ENCODE data around the gene DPH7.

The DPH7 gene

DNA sequence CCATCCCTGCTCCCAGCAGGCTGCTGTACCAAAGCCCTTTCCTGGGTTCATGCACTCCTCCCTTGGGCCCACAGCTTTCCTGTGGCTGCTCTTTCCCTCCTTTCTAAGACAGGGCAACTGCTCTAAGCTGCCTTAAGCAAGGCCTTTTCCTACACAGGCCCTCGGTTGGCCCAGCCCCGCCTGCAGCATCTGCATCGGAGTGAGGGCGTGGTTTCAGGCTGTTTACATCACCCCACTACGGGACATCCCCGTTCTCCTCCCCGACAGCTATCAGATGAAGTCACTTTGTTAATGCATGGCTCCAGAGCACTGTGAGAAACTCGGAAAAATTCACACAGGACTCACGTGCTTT, 3.4 kb downstream of the DPH7 start:
- Histone ChIP-seq H3K9me3 (ENCODE audit: insufficient read depth, low read length, severe bottlenecking) (no peaks in the 10 kb centered on the region), H3K9ac (ENCODE audit: low read depth, low read length) (no peak overlapping the region), H3K4me2 (ENCODE audit: insufficient read depth, low read length) (peak overlapping the region; percentile 22; the same call in 1 of the 2 replicates), H3K79me2 (ENCODE audit: insufficient read depth, low read length) (peaks cover 47% of the 10 kb centered on the region), H3K27ac (ENCODE audit: low read length) (no peak overlapping the region), H3K36me3 (ENCODE audit: insufficient read depth, low read length) (peaks cover 52% of the 10 kb centered on the region), H4K20me1 (ENCODE audit: insufficient read depth, low read length) (peaks cover 30% of the 10 kb centered on the region; the same call in 1 of the 2 replicates), H3K4me3 (ENCODE audit: low read depth in 1 of 2, low read length in 2 of 2) (no peak overlapping the region), H2AFZ (ENCODE audit: low read depth, low read length) (no peak overlapping the region), H3K4me1 (ENCODE audit: insufficient read depth, low read length) (peaks cover 33% of the 10 kb centered on the region), H3K27me3 (ENCODE audit: insufficient read depth, low read length, poor library complexity) (no peaks in the 10 kb centered on the region)
- DNase-seq, result no peak
- no peak for TF ChIP-seq EZH2 (IDR thresholded peaks at IDR 0.05; ENCODE audit: borderline replicate concordance, low read depth, low read length, severe bottlenecking)
- TF ChIP-seq, protein P1, sequence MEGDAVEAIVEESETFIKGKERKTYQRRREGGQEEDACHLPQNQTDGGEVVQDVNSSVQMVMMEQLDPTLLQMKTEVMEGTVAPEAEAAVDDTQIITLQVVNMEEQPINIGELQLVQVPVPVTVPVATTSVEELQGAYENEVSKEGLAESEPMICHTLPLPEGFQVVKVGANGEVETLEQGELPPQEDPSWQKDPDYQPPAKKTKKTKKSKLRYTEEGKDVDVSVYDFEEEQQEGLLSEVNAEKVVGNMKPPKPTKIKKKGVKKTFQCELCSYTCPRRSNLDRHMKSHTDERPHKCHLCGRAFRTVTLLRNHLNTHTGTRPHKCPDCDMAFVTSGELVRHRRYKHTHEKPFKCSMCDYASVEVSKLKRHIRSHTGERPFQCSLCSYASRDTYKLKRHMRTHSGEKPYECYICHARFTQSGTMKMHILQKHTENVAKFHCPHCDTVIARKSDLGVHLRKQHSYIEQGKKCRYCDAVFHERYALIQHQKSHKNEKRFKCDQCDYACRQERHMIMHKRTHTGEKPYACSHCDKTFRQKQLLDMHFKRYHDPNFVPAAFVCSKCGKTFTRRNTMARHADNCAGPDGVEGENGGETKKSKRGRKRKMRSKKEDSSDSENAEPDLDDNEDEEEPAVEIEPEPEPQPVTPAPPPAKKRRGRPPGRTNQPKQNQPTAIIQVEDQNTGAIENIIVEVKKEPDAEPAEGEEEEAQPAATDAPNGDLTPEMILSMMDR (IDR thresholded peaks at IDR 0.05; ENCODE audit: borderline replicate concordance, extremely low read depth, low read length, poor library complexity, severe bottlenecking), result no peak
- no peak for ATAC-seq (ENCODE audit: insufficient read depth, low read depth)

DNA sequence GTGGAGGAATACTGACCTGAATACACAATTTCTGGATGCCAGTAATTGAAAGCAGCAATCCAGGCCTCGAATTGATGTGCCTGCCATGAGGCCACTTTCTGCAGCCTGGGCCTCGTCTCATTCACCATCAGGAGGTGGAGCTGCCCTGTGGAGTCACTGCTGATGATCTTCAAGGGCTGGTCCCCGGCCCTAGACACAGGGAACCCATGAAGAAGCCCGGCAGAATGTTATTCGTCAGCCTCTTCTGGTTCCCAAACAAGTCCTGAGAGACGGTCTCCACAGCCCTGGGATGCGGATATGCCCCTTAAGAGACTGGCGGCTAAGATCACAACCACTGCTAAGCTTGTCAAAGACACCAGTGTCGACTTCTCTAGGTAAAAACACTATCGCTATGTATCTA, 4.5 kb downstream of the DPH7 start:
- Histone ChIP-seq H3K79me2 (ENCODE audit: insufficient read depth, low read length) (peaks cover 49% of the 10 kb centered on the region), H4K20me1 (ENCODE audit: insufficient read depth, low read length) (peaks cover 35% of the 10 kb centered on the region; the same call in 1 of the 2 replicates), H3K4me3 (ENCODE audit: low read depth in 1 of 2, low read length in 2 of 2) (no peak overlapping the region), H3K4me2 (ENCODE audit: insufficient read depth, low read length) (no peak overlapping the region), H3K36me3 (ENCODE audit: insufficient read depth, low read length) (peaks cover 52% of the 10 kb centered on the region), H3K4me1 (ENCODE audit: insufficient read depth, low read length) (peaks cover 30% of the 10 kb centered on the region), H2AFZ (ENCODE audit: low read depth, low read length) (no peak overlapping the region), H3K27ac (ENCODE audit: low read length) (no peak overlapping the region), H3K9ac (ENCODE audit: low read depth, low read length) (no peak overlapping the region), H3K27me3 (ENCODE audit: insufficient read depth, low read length, poor library complexity) (no peaks in the 10 kb centered on the region), H3K9me3 (ENCODE audit: insufficient read depth, low read length, severe bottlenecking) (no peaks in the 10 kb centered on the region)
- ATAC-seq (ENCODE audit: insufficient read depth, low read depth) (no peak), DNase-seq (no peak)
- no peak for TF ChIP-seq EZH2 (IDR thresholded peaks at IDR 0.05; ENCODE audit: borderline replicate concordance, low read depth, low read length, severe bottlenecking)
- TF ChIP-seq, protein P1 (IDR thresholded peaks at IDR 0.05; ENCODE audit: borderline replicate concordance, extremely low read depth, low read length, poor library complexity, severe bottlenecking), result no peak

DNA sequence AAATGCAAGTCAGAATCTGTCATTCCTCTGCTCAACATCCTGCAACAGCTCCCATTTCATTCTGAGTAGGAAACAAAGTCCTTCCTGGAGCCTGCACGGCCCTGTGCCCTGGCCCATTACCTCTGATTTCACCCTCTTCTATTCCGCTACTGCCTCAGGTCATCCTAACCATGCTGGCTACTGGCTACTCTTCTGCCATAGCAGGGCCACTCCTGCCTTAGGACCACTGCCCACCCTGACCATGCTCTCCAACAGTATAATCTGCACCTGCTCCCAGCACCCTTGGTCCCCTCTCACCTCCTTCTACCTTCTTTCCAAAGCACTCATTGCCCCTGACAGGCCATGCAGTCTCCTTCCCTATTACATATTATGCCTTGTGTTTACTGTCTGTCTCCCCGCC, 8.2 kb downstream of the DPH7 start:
- Histone ChIP-seq H3K79me2 (ENCODE audit: insufficient read depth, low read length) (peaks cover 18% of the 10 kb centered on the region), H2AFZ (ENCODE audit: low read depth, low read length) (no peak overlapping the region), H3K4me3 (ENCODE audit: low read depth in 1 of 2, low read length in 2 of 2) (no peak overlapping the region), H3K27me3 (ENCODE audit: insufficient read depth, low read length, poor library complexity) (no peaks in the 10 kb centered on the region), H3K36me3 (ENCODE audit: insufficient read depth, low read length) (peaks cover 40% of the 10 kb centered on the region), H3K27ac (ENCODE audit: low read length) (no peak overlapping the region), H3K4me1 (ENCODE audit: insufficient read depth, low read length) (0 out of 2 replicates have a peak, but pooled peaks cover 2% of the 10 kb centered on the region), H3K4me2 (ENCODE audit: insufficient read depth, low read length) (no peak overlapping the region), H3K9me3 (ENCODE audit: insufficient read depth, low read length, severe bottlenecking) (no peaks in the 10 kb centered on the region), H4K20me1 (ENCODE audit: insufficient read depth, low read length) (peaks cover 23% of the 10 kb centered on the region; the same call in 1 of the 2 replicates), H3K9ac (ENCODE audit: low read depth, low read length) (no peak overlapping the region)
- ATAC-seq (ENCODE audit: insufficient read depth, low read depth) (no peak), DNase-seq (no peak)
- TF ChIP-seq, protein P1 (IDR thresholded peaks at IDR 0.05; ENCODE audit: borderline replicate concordance, extremely low read depth, low read length, poor library complexity, severe bottlenecking), result no peak
- no peak for TF ChIP-seq EZH2 (IDR thresholded peaks at IDR 0.05; ENCODE audit: borderline replicate concordance, low read depth, low read length, severe bottlenecking)

All from DND-41 (cell line).